ENCODE results near the gene REEP3.

Gene REEP3

DNA sequence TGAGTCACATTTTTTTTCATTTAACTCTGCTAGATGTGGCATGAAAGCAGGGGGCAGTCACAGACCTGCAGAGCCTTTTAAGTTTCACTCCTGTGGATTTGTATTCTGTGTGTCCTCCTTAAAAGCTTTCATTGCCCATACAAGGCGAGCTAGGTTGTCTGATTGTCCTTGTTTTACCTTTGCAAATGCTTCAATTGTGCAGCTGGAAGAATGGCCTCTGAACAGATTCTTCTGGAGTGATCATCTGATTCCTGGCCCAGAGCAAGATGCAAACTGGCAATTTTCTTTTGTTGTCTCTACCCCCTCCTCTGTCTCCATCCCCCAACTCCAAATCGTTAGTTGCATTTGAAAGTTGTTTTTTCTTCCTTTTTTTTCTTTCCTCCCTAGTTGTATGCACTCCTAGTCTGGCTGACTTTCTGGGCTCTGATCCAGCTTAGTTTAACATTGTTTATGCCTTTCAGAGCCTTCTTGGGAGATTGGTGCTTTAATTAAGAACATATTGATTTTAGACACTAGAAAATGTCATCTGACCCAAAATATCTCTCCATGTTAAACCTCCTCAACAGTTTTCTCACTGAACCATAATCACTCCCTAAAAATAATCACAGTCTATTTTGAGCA is 150.2 kb downstream of the REEP3 start:
- no peak for DNase-seq

DNA sequence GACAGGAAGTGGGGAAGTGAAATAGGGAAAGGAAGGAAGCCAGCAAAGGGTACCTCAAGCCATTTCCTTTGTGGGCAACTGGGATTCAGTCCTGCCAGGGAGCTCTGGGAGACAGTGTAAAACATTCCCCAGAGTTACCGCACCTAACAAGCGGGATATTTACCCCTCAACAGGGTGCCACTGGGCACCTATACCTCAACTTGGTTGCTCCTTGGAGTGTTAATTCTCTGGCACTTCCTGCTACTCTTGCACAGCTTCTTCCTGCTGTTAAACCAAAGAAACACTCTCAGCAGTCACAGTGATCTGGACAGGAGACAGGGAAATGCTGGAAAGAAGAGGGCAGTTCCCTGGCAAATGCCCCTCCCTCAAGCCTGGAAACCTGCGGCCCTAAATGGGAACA is 151.3 kb downstream of the REEP3 start:
- DNase-seq: no peak

DNA sequence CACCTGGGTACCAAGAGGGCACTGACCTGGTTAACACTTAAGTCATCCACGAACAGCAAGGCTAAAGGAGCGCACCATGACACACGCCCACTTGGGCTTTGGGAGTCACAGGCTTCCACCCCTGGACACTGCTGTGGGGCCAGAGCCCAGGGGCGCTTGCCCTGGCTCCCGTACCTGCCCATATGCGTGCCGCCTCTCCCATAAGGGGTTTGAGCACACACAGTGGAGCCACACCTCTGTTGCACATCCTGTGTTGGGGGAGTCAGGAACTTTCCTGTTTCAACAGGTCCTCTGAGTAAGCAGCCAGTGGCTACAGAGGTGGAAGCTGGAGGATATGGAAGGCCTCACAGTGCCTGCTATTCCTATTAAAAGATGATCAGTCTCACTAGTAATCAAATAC is 152.0 kb downstream of the REEP3 start:
- no peak for DNase-seq

DNA sequence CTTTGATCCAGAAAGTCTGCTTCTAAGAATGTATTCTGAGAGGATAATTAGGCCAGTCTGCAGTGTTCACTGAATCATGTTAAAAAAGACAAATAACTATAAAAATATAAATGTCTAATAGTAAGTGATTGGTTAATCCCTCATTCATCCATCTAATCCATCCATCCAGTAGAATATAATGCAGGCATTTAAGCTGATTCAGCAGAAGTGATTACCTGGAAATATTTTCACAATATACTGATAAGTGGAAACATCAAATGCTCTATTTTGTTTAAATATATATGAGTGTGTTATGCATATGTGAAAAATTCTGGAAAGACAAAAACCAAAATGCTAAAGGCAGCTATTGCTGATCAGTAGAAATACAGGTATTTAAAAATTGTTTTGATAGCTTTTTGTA is 152.6 kb downstream of the REEP3 start:
- DNase-seq: no peak

Measured in NCI-H2029 (cell line).